ENCODE results near the gene UBTD2. TPM values are rescaled to one million over a fixed set of nuclear protein-coding genes. Genes with fewer than 3 reads are reported as not detected.

UBTD2 gene
- total RNA-seq, 1 donor from 2014 or later = 30.1 TPM

DNA sequence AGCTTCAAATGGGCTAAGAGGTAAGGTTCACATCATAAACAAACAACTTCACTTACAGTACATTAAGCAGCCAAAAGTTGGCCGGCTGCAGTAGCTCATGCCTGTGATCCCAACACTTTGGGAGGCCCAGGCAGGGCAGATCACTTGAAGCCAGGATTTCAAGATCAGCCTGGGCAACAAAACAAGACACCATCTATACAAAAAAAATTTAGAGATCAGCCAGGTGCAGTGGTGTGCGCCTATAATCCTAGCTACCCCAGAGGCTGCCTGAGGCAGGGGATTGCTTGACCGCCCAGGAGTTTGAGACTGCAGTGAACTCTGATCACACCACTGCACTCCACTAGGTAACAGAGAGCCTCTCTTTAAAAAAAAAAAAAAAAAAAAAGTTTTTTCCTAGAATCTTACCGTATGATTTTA, 16.9 kb downstream of the UBTD2 start:
- no peak for DNase-seq (ENCODE audit: low read depth)
- H3K36me3 ChIP-seq (ENCODE audit: control insufficient read depth, insufficient read depth, low read length) = no peaks in the 10 kb centered on the region
- TF ChIP-seq, protein P1, sequence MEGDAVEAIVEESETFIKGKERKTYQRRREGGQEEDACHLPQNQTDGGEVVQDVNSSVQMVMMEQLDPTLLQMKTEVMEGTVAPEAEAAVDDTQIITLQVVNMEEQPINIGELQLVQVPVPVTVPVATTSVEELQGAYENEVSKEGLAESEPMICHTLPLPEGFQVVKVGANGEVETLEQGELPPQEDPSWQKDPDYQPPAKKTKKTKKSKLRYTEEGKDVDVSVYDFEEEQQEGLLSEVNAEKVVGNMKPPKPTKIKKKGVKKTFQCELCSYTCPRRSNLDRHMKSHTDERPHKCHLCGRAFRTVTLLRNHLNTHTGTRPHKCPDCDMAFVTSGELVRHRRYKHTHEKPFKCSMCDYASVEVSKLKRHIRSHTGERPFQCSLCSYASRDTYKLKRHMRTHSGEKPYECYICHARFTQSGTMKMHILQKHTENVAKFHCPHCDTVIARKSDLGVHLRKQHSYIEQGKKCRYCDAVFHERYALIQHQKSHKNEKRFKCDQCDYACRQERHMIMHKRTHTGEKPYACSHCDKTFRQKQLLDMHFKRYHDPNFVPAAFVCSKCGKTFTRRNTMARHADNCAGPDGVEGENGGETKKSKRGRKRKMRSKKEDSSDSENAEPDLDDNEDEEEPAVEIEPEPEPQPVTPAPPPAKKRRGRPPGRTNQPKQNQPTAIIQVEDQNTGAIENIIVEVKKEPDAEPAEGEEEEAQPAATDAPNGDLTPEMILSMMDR (IDR thresholded peaks at IDR 0.05; ENCODE audit: insufficient read depth, low read length, poor library complexity, severe bottlenecking) = no peak

DNA sequence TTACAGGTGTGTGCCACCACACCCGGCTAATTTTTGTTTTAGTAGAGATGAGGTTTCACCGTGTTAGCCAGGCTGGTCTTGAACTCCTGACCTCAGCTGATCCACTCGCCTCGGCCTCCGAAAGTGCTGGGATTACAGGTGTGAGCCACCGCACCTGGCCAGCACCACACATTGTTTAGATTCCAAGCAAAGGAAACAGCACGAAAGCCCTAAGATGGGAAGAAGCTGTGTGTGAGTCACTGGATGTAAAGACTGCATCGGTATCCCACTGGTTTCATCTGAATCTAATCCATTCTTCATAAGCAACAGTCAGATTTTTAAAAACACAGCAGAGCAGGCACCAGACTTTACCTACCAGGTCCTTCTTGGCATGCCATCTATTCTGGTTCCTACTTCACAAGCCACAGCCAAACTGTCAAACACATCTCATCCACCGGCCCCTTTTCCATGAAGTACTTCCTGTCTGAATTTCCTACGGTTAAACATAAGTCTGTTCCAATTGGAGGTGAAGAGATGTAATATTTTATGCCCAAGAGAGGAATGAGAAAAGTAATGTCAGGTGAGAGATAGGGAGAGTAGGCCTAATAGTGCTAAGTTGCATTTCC, 17.4 kb downstream of the UBTD2 start:
- Histone ChIP-seq H3K36me3 (ENCODE audit: control insufficient read depth, insufficient read depth, low read length) (no peaks in the 10 kb centered on the region), H3K27me3 (ENCODE audit: control insufficient read depth, insufficient read depth, low read length) (no peaks in the 10 kb centered on the region), H3K4me3 (ENCODE audit: low read depth, low read length) (no peak overlapping the region)
- TF ChIP-seq, protein P1 (IDR thresholded peaks at IDR 0.05; ENCODE audit: insufficient read depth, low read length, poor library complexity, severe bottlenecking) = no peak
- DNase-seq (ENCODE audit: low read depth) = no peak

More for the DNA sequence above, 16.9 kb downstream of the UBTD2 start:
- Histone ChIP-seq H3K4me3 (ENCODE audit: low read depth, low read length) (no peak overlapping the region), H3K27me3 (ENCODE audit: control insufficient read depth, insufficient read depth, low read length) (no peaks in the 10 kb centered on the region)

DNA sequence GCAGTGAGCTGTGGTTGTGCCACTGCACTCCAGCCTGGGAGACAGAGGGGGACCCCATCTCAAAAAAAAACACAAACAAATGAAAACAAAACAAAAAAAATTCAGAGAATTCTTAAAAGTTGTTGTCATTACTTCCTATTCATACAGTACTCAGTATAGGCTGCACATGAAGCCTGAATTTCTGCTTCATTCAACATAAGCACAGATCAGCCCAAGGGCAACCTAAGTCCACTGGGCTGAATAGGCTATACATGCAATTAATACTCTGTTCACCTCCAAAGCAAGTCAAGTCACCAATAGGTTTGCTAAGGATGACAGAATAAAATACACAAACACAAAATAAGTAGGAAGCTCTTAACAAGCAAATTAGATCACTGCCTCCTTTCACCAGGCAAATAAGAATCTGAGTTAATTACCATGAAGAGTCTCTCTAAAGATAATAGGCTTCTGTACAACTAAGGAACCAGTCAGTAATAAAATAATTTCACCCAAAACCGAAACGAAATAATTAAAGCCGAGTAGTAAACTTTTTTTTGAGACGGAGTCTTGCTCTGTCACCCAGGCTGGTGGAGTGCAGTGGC, 18.7 kb downstream of the UBTD2 start:
- no peaks in the 10 kb centered on the region for H3K27me3 ChIP-seq (ENCODE audit: control insufficient read depth, insufficient read depth, low read length)
- DNase-seq (ENCODE audit: low read depth) = no peak
- TF ChIP-seq, protein P1 (IDR thresholded peaks at IDR 0.05; ENCODE audit: insufficient read depth, low read length, poor library complexity, severe bottlenecking) = no peak
- no peaks in the 10 kb centered on the region for H3K36me3 ChIP-seq (ENCODE audit: control insufficient read depth, insufficient read depth, low read length)
- H3K4me3 ChIP-seq (ENCODE audit: low read depth, low read length) = no peak overlapping the region

DNA sequence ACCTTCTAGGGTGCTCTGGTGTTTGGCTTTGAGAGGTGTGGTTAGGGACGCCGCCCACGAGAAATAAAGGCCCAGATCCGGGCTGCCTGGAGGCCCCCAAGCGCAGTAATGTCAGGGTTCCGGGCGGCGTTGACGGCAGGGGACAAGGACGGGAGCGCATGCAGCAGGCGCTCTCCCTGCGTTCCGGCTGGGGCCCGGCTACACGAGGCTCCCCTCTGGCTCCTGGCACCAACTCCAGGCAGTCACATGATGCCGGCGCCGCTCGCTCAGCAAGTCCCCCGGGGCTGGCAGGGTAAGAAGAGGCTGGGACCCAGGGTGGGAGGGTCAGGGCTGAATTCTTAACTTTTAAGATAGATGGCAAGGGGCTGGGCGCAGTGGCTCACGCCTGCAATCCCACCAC, 28.1 kb downstream of the UBTD2 start:
- DNase-seq (ENCODE audit: low read depth) = no peak
- TF ChIP-seq, protein P1 (IDR thresholded peaks at IDR 0.05; ENCODE audit: insufficient read depth, low read length, poor library complexity, severe bottlenecking) = no peak
- H3K27me3 ChIP-seq (ENCODE audit: control insufficient read depth, insufficient read depth, low read length) = no peaks in the 10 kb centered on the region
- no peaks in the 10 kb centered on the region for H3K36me3 ChIP-seq (ENCODE audit: control insufficient read depth, insufficient read depth, low read length)
- H3K4me3 ChIP-seq (ENCODE audit: low read depth, low read length) = no peak overlapping the region

DNA sequence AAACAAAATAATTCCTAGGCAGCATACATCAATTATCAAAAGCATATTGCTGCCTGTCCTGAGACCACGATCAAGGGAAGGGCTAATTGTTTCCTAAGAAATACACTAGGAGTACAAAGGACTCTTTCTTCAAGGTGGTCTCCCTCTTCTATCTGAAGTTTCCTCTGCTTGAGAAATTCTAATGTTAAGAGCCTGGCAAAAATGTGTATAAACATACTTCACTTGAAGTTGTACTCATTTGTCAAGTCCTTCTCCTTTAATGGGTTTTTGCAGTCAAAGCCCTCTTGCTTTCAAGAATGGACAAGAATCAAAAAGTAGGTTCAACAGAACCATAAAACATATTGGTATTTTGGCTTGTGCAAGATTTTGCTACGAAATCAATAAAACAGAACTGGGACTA, 31.1 kb downstream of the UBTD2 start:
- no peaks in the 10 kb centered on the region for H3K36me3 ChIP-seq (ENCODE audit: control insufficient read depth, insufficient read depth, low read length)
- TF ChIP-seq, protein P1 (IDR thresholded peaks at IDR 0.05; ENCODE audit: insufficient read depth, low read length, poor library complexity, severe bottlenecking) = no peak
- no peaks in the 10 kb centered on the region for H3K27me3 ChIP-seq (ENCODE audit: control insufficient read depth, insufficient read depth, low read length)
- no peak for DNase-seq (ENCODE audit: low read depth)
- H3K4me3 ChIP-seq (ENCODE audit: low read depth, low read length) = no peak overlapping the region

DNA sequence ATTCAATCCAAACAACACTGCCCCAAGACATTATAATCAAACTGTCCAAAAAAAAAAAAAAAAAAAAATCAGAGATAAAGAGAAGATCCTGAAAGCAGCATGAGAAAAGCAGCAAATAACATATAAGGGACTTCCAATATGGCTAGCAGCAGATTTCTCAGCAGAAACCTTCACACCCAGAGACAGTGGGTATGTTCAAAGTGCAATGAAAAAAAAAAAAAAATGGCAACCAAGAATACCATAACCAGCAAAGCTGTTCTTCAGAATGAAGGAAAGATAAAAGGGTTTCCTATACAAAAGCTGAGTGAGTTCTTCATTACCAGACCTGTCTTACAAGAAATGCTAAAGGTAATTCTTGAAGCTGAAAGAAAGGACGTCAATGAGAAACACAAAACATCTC, 32.1 kb downstream of the UBTD2 start:
- no peak for DNase-seq (ENCODE audit: low read depth)
- no peaks in the 10 kb centered on the region for H3K36me3 ChIP-seq (ENCODE audit: control insufficient read depth, insufficient read depth, low read length)
- TF ChIP-seq, protein P1 (IDR thresholded peaks at IDR 0.05; ENCODE audit: insufficient read depth, low read length, poor library complexity, severe bottlenecking) = no peak
- no peaks in the 10 kb centered on the region for H3K27me3 ChIP-seq (ENCODE audit: control insufficient read depth, insufficient read depth, low read length)
- H3K4me3 ChIP-seq (ENCODE audit: low read depth, low read length) = no peak overlapping the region

All from kidney epithelial cell (primary cell).